HCT116 (cell line): ENCODE measurements around the gene IFT20. TPM values are rescaled to one million over a fixed set of nuclear protein-coding genes. Genes with fewer than 3 reads are reported as not detected.

Experiments used
- ATAC-seq: fragments of 200-7000 bp; cut with Tn5 transposase; 2 replicates; pipeline ENCODE4 v1.9.1; 2020; ENCODE audit warnings: mild to moderate bottlenecking, moderate library complexity
- BruUV-seq: library from RNA; stranded (reverse); fragments of 400-500 nt; replicated peaks from 2 replicates; lab custom pipeline; 2021; lab: Mats Ljungman, UMichigan
- CTCF ChIA-PET: fragments of 300-600 bp; sonication (Branson Sonifier 250); formaldehyde crosslinking; loops from one replicate; lab custom pipeline; 2021; ENCODE audit warnings: antibody characterized with exemption; lab: Charles Lee
- POLR2A ChIA-PET: fragments of 300-600, 350-600 bp; sonication (Branson Sonifier 250); formaldehyde crosslinking; loops from one replicate; lab custom pipeline; 2021; ENCODE audit warnings: antibody characterized with exemption; lab: Charles Lee
- RAD21 ChIA-PET, 2 experiments: fragments of 300-600 bp; sonication (Branson Sonifier 250); formaldehyde crosslinking; loops; one replicate each; lab custom pipeline; 2023; ENCODE audit warnings: low total read pairs in 2 of 2; ENCODE audit not compliant: uncharacterized antibody in 2 of 2, unreplicated experiment in 2 of 2, low non-redundant PET in 1 of 2; lab: Charles Lee
- DNase-seq: peaks from one replicate; pipeline ENCODE4 v3.0.0-alpha.2; 2010; ENCODE audit warnings: low read depth, low spot score
- H2AFZ ChIP-seq: fragments of 200-600 bp; shearing (Covaris generic), sonication (generic); 2 replicates; pipeline ENCODE4 v1.6.1; 2017; ENCODE audit warnings: low read depth, mixed run types, mixed read lengths, antibody characterized with exemption, low read length; ENCODE audit not compliant: poor library complexity, severe bottlenecking
- H3K27ac ChIP-seq: 2 replicates; pipeline ENCODE4 v1.5.1; 2012; ENCODE audit warnings: low read depth, low read length
- H3K27me3 ChIP-seq: fragments of 200-600 bp; sonication (generic); 2 replicates; pipeline ENCODE4 v1.6.1; 2016; ENCODE audit warnings: mixed run types, low read length, mixed read lengths; ENCODE audit not compliant: insufficient read depth
- H3K36me3 ChIP-seq, 2 experiments: fragments of 200-500 bp in 1 of 2; fragments of 200-600 bp in 1 of 2; sonication (Bioruptor generic) in 1 of 2; sonication (generic) in 1 of 2; 2 replicates each; pipeline versions ENCODE4 v1.5.1 to v1.6.1; 2014 to 2016; ENCODE audit warnings: low read length in 2 of 2, inconsistent platforms in 1 of 2, mixed read lengths in 1 of 2, mixed run types in 1 of 2; ENCODE audit not compliant: insufficient read depth in 2 of 2, control insufficient read depth in 1 of 2
- H3K4me1 ChIP-seq, 2 experiments: fragments of 200-600 bp in 1 of 2; sonication (generic) in 1 of 2; 2 replicates each; pipeline versions ENCODE4 v1.5.1 to v1.6.1; 2012 to 2017; ENCODE audit warnings: low read length in 2 of 2, inconsistent platforms in 1 of 2, mild to moderate bottlenecking in 1 of 2, mixed read lengths in 1 of 2, mixed run types in 1 of 2, moderate library complexity in 1 of 2; ENCODE audit not compliant: insufficient read depth in 2 of 2, control insufficient read depth in 1 of 2
- H3K4me2 ChIP-seq: fragments of 200-600 bp; sonication (generic); 2 replicates; pipeline ENCODE4 v1.6.1; 2017; ENCODE audit warnings: mixed run types, low read length, mixed read lengths
- H3K4me3 ChIP-seq, 2 experiments: fragments of 200-600 bp in 1 of 2; sonication (generic) in 1 of 2; replicated peaks in 1 of 2; 2 replicates each; pipeline ENCODE4 v1.5.1; 2011 to 2016; ENCODE audit warnings: low read length in 2 of 2, control low read depth in 1 of 2, low read depth in 1 of 2, mild to moderate bottlenecking in 1 of 2, mixed read lengths in 1 of 2, mixed run types in 1 of 2
- H3K79me2 ChIP-seq: fragments of 200-600 bp; sonication (generic); 2 replicates; pipeline ENCODE4 v1.6.1; 2017; ENCODE audit warnings: mild to moderate bottlenecking, mixed run types, low read length, moderate library complexity, mixed read lengths; ENCODE audit not compliant: insufficient read depth
- H3K9ac ChIP-seq: fragments of 200-600 bp; sonication (generic); 2 replicates; pipeline ENCODE4 v1.6.1; 2016; ENCODE audit warnings: low read length, mixed read lengths
- H3K9me2 ChIP-seq: fragments of 200-600 bp; sonication (generic), shearing (Covaris generic); 2 replicates; pipeline ENCODE4 v1.6.1; 2017; ENCODE audit warnings: mixed run types, mild to moderate bottlenecking, moderate library complexity; ENCODE audit not compliant: insufficient read depth
- H3K9me3 ChIP-seq, 2 experiments: fragments of 200-500 bp in 1 of 2; fragments of 200-600 bp in 1 of 2; sonication (Bioruptor generic) in 1 of 2; sonication (generic) in 1 of 2; 2 replicates each; pipeline ENCODE4 v1.6.1; 2014 to 2017; ENCODE audit warnings: low read length in 2 of 2, mixed read lengths in 2 of 2, inconsistent platforms in 1 of 2, low read depth in 1 of 2, mild to moderate bottlenecking in 1 of 2, mixed run types in 1 of 2, moderate library complexity in 1 of 2; ENCODE audit not compliant: control insufficient read depth in 1 of 2, insufficient read depth in 1 of 2
- H4K20me1 ChIP-seq: fragments of 200-600 bp; sonication (generic), shearing (Covaris generic); 2 replicates; pipeline ENCODE4 v1.6.1; 2017; ENCODE audit warnings: mixed run types, mild to moderate bottlenecking, moderate library complexity; ENCODE audit not compliant: insufficient read depth
- CBX3 ChIP-seq: IDR thresholded peaks from 2 replicates; pipeline ENCODE4 v1.6.1; 2012; ENCODE audit warnings: low read depth
- CEBPB ChIP-seq: IDR thresholded peaks from 2 replicates; pipeline ENCODE4 v1.6.1; 2012; ENCODE audit warnings: low read depth
- EGR1 ChIP-seq: IDR thresholded peaks from 2 replicates; pipeline ENCODE4 v1.6.1; 2012; ENCODE audit warnings: low read depth
- ELF1 ChIP-seq: IDR thresholded peaks from 2 replicates; pipeline ENCODE4 v1.6.1; 2012; ENCODE audit warnings: low read depth, borderline replicate concordance
- EZH2 ChIP-seq: fragments of 200-600 bp; sonication (generic); IDR thresholded peaks from 2 replicates; pipeline ENCODE4 v1.6.1; 2017; ENCODE audit warnings: antibody characterized with exemption, mixed run types
- EZH2phosphoT487 ChIP-seq: fragments of 200-600 bp; IDR thresholded peaks from 2 replicates; pipeline ENCODE4 v1.6.1; 2018; ENCODE audit warnings: antibody characterized with exemption, borderline replicate concordance
- FOSL1 ChIP-seq: IDR thresholded peaks from 2 replicates; pipeline ENCODE4 v1.6.1; 2012; ENCODE audit warnings: low read depth
- POLR2A ChIP-seq: IDR thresholded peaks from 2 replicates; pipeline ENCODE4 v1.7.0; 2011; ENCODE audit warnings: borderline replicate concordance; ENCODE audit not compliant: insufficient read depth, insufficient read length; ENCODE audit errors: extremely low read depth
- POLR2AphosphoS5 ChIP-seq: IDR thresholded peaks from 2 replicates; pipeline ENCODE4 v1.6.1; 2011; ENCODE audit warnings: mild to moderate bottlenecking, low read depth, low read length, moderate library complexity
- RAD21 ChIP-seq: IDR thresholded peaks from 2 replicates; pipeline ENCODE4 v1.6.1; 2012; ENCODE audit warnings: low read depth, mild to moderate bottlenecking
- SIN3A ChIP-seq: IDR thresholded peaks from 2 replicates; pipeline ENCODE4 v1.6.1; 2012; ENCODE audit warnings: low read depth
- SRF ChIP-seq: IDR thresholded peaks from 2 replicates; pipeline ENCODE4 v1.6.1; 2012; ENCODE audit warnings: low read depth
- TCF7L2 ChIP-seq: IDR thresholded peaks from 2 replicates; pipeline ENCODE4 v1.7.0; 2011; ENCODE audit warnings: borderline replicate concordance, inconsistent platforms; ENCODE audit not compliant: insufficient read depth, insufficient read length; ENCODE audit errors: extremely low read depth
- YY1 ChIP-seq: IDR thresholded peaks from 2 replicates; pipeline ENCODE4 v1.6.1; 2011; ENCODE audit warnings: low read length, low read depth, moderate library complexity, mild to moderate bottlenecking; ENCODE audit not compliant: insufficient replicate concordance; ENCODE audit errors: extremely low read depth
- ZNF274 ChIP-seq: fragments of 200-500 bp; sonication (Bioruptor generic); IDR thresholded peaks from 2 replicates; pipeline ENCODE4 v1.6.1; 2014; ENCODE audit warnings: mild to moderate bottlenecking, low read depth, low read length, inconsistent platforms
- intact Hi-C: fragments of 100-400 bp; cut with micrococcal nuclease; formaldehyde crosslinking; loops from 2 replicates; pipeline ENCODE4 v1.10.0; 2022
- total RNA-seq: library from RNA; stranded (reverse); gene quantifications from one replicate; pipeline ENCODE4 v1.2.1, GENCODE V29; 2021; ENCODE audit not compliant: unreplicated experiment
- TF ChIP-seq, protein P1 (sequence below): IDR thresholded peaks from 2 replicates; pipeline ENCODE4 v1.6.1; 2012
- TF ChIP-seq, protein P2 (sequence below), 3 experiments: fragments of 200-600 bp in 1 of 3; sonication (generic) in 1 of 3; IDR thresholded peaks in 2 of 3; conservative IDR thresholded peaks in 1 of 3; 2 replicates each; pipeline ENCODE4 v1.5.1; 2012 to 2017; ENCODE audit warnings: low read depth in 2 of 3, low read length in 2 of 3, antibody characterized with exemption in 1 of 3, borderline replicate concordance in 1 of 3, control low read depth in 1 of 3, mild to moderate bottlenecking in 1 of 3, mixed read lengths in 1 of 3, mixed run types in 1 of 3, moderate library complexity in 1 of 3; ENCODE audit not compliant: insufficient read depth in 1 of 3
- TF ChIP-seq, protein P3 (sequence below): IDR thresholded peaks from 2 replicates; pipeline ENCODE4 v1.6.1; 2011; ENCODE audit warnings: mild to moderate bottlenecking, low read length, moderate library complexity; ENCODE audit not compliant: insufficient replicate concordance; ENCODE audit errors: extremely low read depth

IFT20 gene
- total RNA-seq, 1 experiment from 2014 or later, result 21.7 TPM

DNA sequence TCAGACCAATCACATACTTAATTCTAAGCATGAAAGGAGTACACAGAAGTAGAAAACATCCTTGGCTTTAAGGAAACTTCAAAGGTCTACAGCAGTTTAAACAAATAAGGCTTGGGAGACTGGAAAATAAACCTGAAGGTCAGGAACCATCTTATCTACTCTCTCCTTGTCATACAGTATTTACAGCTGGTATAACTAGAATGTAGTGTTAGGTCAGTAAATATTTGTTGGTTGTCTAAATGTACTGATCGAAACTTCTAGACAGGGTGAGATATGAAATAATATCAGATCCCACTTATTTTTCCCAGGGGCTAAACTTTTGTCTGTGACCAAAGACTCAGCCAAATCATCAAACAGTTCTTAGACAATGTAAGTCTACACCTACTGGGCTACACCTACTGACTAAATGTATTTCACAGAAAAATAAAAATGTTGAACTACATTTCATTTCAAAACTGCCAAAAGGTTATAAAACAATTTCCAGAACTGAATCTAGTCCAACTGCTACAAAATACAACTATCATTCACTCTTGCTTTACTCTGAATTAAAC, 43.4 kb downstream of the IFT20 start (continued):
- TF ChIP-seq YY1, result no peak
- TF ChIP-seq, protein P1, sequence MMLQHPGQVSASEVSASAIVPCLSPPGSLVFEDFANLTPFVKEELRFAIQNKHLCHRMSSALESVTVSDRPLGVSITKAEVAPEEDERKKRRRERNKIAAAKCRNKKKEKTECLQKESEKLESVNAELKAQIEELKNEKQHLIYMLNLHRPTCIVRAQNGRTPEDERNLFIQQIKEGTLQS, result no peak
- TF ChIP-seq CEBPB, result no peak
- TF ChIP-seq SIN3A, result no peak
- TF ChIP-seq TCF7L2, result no peak
- no peak for TF ChIP-seq CBX3
- TF ChIP-seq ELF1, result no peak
- no peak for TF ChIP-seq EZH2phosphoT487

- POLR2A ChIA-PET, result no interaction called here
- Histone ChIP-seq H3K27ac (no peak overlapping the region), H3K9me2 (no peaks in the 10 kb centered on the region), H3K36me3 (no peaks in the 10 kb centered on the region), H3K79me2 (no peaks in the 10 kb centered on the region)
- CTCF ChIA-PET, result no interaction called here
- RAD21 ChIA-PET, result no interaction called here
- DNase-seq, result no peak
- BruUV-seq, result no TSS peak
- no peak for ATAC-seq
- TF ChIP-seq EZH2phosphoT487, result no peak
- TF ChIP-seq, protein P2, sequence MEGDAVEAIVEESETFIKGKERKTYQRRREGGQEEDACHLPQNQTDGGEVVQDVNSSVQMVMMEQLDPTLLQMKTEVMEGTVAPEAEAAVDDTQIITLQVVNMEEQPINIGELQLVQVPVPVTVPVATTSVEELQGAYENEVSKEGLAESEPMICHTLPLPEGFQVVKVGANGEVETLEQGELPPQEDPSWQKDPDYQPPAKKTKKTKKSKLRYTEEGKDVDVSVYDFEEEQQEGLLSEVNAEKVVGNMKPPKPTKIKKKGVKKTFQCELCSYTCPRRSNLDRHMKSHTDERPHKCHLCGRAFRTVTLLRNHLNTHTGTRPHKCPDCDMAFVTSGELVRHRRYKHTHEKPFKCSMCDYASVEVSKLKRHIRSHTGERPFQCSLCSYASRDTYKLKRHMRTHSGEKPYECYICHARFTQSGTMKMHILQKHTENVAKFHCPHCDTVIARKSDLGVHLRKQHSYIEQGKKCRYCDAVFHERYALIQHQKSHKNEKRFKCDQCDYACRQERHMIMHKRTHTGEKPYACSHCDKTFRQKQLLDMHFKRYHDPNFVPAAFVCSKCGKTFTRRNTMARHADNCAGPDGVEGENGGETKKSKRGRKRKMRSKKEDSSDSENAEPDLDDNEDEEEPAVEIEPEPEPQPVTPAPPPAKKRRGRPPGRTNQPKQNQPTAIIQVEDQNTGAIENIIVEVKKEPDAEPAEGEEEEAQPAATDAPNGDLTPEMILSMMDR (IDR thresholded peaks at IDR 0.05 in 2 of 3, conservative IDR thresholded peaks at IDR 0.05 in 1 of 3; ENCODE audit: borderline replicate concordance in 1 of 3, insufficient read depth in 1 of 3, low read depth in 2 of 3, low read length in 2 of 3), result no peak
- no peak for TF ChIP-seq TCF7L2
- TF ChIP-seq EGR1, result no peak
- no peak for TF ChIP-seq FOSL1
- no peak for TF ChIP-seq EZH2
- no peak for TF ChIP-seq ELF1
- TF ChIP-seq, protein P3, sequence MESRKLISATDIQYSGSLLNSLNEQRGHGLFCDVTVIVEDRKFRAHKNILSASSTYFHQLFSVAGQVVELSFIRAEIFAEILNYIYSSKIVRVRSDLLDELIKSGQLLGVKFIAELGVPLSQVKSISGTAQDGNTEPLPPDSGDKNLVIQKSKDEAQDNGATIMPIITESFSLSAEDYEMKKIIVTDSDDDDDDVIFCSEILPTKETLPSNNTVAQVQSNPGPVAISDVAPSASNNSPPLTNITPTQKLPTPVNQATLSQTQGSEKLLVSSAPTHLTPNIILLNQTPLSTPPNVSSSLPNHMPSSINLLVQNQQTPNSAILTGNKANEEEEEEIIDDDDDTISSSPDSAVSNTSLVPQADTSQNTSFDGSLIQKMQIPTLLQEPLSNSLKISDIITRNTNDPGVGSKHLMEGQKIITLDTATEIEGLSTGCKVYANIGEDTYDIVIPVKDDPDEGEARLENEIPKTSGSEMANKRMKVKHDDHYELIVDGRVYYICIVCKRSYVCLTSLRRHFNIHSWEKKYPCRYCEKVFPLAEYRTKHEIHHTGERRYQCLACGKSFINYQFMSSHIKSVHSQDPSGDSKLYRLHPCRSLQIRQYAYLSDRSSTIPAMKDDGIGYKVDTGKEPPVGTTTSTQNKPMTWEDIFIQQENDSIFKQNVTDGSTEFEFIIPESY, result no peak
- TF ChIP-seq POLR2AphosphoS5, result no peak
- TF ChIP-seq CEBPB, result no peak
- no peak for TF ChIP-seq ZNF274
- TF ChIP-seq SRF, result no peak
- TF ChIP-seq POLR2A, result no peak
- no peak for TF ChIP-seq RAD21
- TF ChIP-seq, protein P1, result no peak
- TF ChIP-seq, all 23 proteins: peak for 0
- Histone ChIP-seq H3K27me3 (no peaks in the 10 kb centered on the region), H3K4me3 (no peak overlapping the region), H3K4me1 (peaks cover 0 to 4% of the 10 kb centered on the region in 2 experiments; a peak in 1 of 4 replicates), H2AFZ (no peak overlapping the region), H3K4me2 (no peak overlapping the region), H3K9ac (no peak overlapping the region), H3K9me3 (no peaks in the 10 kb centered on the region), H4K20me1 (no peaks in the 10 kb centered on the region)
- intact Hi-C loops, result no loop called here
Observed at GRCh38 chr17:28290703-28291102, 44.6 kb downstream of the IFT20 start.
